ENCODE measurements around the gene POU6F2.

The POU6F2 gene

GRCh38 chr7:39468261-39468660 is 490.6 kb downstream of the POU6F2 start:
- no peak for TF ChIP-seq CTCF (IDR thresholded peaks at IDR 0.05; ENCODE audit: low read depth, low read length)
- no peak for DNase-seq (ENCODE audit: low read depth in 2 of 2)
- no peak overlapping the region for H3K4me3 ChIP-seq (replicated peaks in 1 of 2; ENCODE audit: low read depth in 2 of 2, low read length in 2 of 2)

- TF ChIP-seq CTCF (IDR thresholded peaks at IDR 0.05; ENCODE audit: low read depth, low read length), result no peak
- DNase-seq (ENCODE audit: low read depth in 2 of 2), result no peak
Measured at GRCh38 chr7:39468808-39469374, 491.2 kb downstream of the POU6F2 start.

GRCh38 chr7:39480901-39481300 is 503.2 kb downstream of the POU6F2 start:
- TF ChIP-seq CTCF (IDR thresholded peaks at IDR 0.05; ENCODE audit: low read depth, low read length), result no peak
- no peak for DNase-seq (ENCODE audit: low read depth in 2 of 2)
- H3K4me3 ChIP-seq (replicated peaks in 1 of 2; ENCODE audit: low read depth in 2 of 2, low read length in 2 of 2), result no peak overlapping the region

More at GRCh38 chr7:39468808-39469374, 491.2 kb downstream of the POU6F2 start:
- no peak overlapping the region for H3K4me3 ChIP-seq (replicated peaks in 1 of 2; ENCODE audit: low read depth in 2 of 2, low read length in 2 of 2)

- DNase-seq (ENCODE audit: low read depth in 2 of 2), result no peak
- no peak overlapping the region for H3K4me3 ChIP-seq (replicated peaks in 1 of 2; ENCODE audit: low read depth in 2 of 2, low read length in 2 of 2)
- no peak for TF ChIP-seq CTCF (IDR thresholded peaks at IDR 0.05; ENCODE audit: low read depth, low read length)
Measured at GRCh38 chr7:39488467-39489393, 511.0 kb downstream of the POU6F2 start.

GRCh38 chr7:39490296-39490695 is 512.6 kb downstream of the POU6F2 start:
- no peak overlapping the region for H3K4me3 ChIP-seq (replicated peaks in 1 of 2; ENCODE audit: low read depth in 2 of 2, low read length in 2 of 2)
- no peak for DNase-seq (ENCODE audit: low read depth in 2 of 2)
- TF ChIP-seq CTCF (IDR thresholded peaks at IDR 0.05; ENCODE audit: low read depth, low read length), result no peak

GRCh38 chr7:39493934-39494333 is 516.2 kb downstream of the POU6F2 start:
- H3K4me3 ChIP-seq (replicated peaks in 1 of 2; ENCODE audit: low read depth in 2 of 2, low read length in 2 of 2), result no peak overlapping the region
- DNase-seq (ENCODE audit: low read depth in 2 of 2), result no peak
- no peak for TF ChIP-seq CTCF (IDR thresholded peaks at IDR 0.05; ENCODE audit: low read depth, low read length)

Measured in cardiac fibroblast (primary cell).